HepG2 (cell line): ENCODE measurements around the gene TNFAIP8L3. TPM values are rescaled to one million over a fixed set of nuclear protein-coding genes. Genes with fewer than 3 reads are reported as not detected.

Source experiments
- ATAC-seq: fragments of 200-7000 bp; cut with Tn5 transposase; 3 replicates; pipeline ENCODE4 v1.9.1; 2020; ENCODE audit warnings: mild to moderate bottlenecking, moderate library complexity
- BruUV-seq: library from RNA; stranded (reverse); fragments of 400-500 nt; replicated peaks from 2 replicates; lab custom pipeline; 2021; lab: Mats Ljungman, UMichigan
- CTCF ChIA-PET: fragments of 300-600 bp; formaldehyde crosslinking; extraction: SDS; loops from one replicate; lab custom pipeline; 2021; ENCODE audit warnings: low total read pairs, inconsistent platforms, low intra/inter-chr PET ratio; lab: Yijun Ruan, JAX
- POLR2A ChIA-PET: fragments of 350-600 bp; sonication (Branson Sonifier 250); formaldehyde crosslinking; loops from one replicate; lab custom pipeline; 2020; ENCODE audit warnings: antibody characterized with exemption, inconsistent platforms; lab: Yijun Ruan, JAX
- DNase-seq: peaks from one replicate; pipeline ENCODE4 v3.0.0-alpha.2; 2015; ENCODE audit warnings: low spot score
- FAIRE-seq: peaks from 3 replicates; lab custom pipeline; 2011; peaks lifted over from hg19 to GRCh38; lab: Jason Lieb, UNC
- H2AFZ ChIP-seq: one replicate; pipeline ENCODE4 v1.6.1; 2011; ENCODE audit warnings: low read length, inconsistent platforms
- H3K27ac ChIP-seq: fragments of 300-600 bp; 3 replicates; pipeline ENCODE4 v1.8.0; 2011; ENCODE audit warnings: mixed run types, mild to moderate bottlenecking, mixed read lengths, low read length, inconsistent platforms; ENCODE audit not compliant: insufficient read depth; ENCODE audit errors: extremely low read length
- H3K27me3 ChIP-seq, 2 experiments: fragments of 200-600 bp in 1 of 2; 2 replicates in 1 of 2; 3 replicates in 1 of 2; pipeline versions ENCODE4 v1.6.0 to v1.8.0; 2011; ENCODE audit warnings: low read length in 2 of 2, mild to moderate bottlenecking in 2 of 2, moderate library complexity in 2 of 2, inconsistent platforms in 1 of 2; ENCODE audit not compliant: insufficient read depth in 2 of 2, control insufficient read depth in 1 of 2
- H3K36me3 ChIP-seq, 2 experiments: fragments of 200-600 bp in 1 of 2; replicated peaks in 1 of 2; 2 replicates in 1 of 2; 3 replicates in 1 of 2; pipeline versions ENCODE4 v1.5.1 to v1.8.0; 2011; ENCODE audit warnings: low read length in 2 of 2, inconsistent platforms in 1 of 2; ENCODE audit not compliant: insufficient read depth in 2 of 2, control insufficient read depth in 1 of 2
- H3K4me1 ChIP-seq: 2 replicates; pipeline ENCODE4 v1.5.1; 2012; ENCODE audit warnings: low read length, inconsistent platforms; ENCODE audit not compliant: insufficient read depth
- H3K4me2 ChIP-seq: 2 replicates; pipeline ENCODE4 v1.6.0; 2011; ENCODE audit warnings: low read depth, low read length, inconsistent platforms
- H3K4me3 ChIP-seq, 3 experiments: fragments of 200-600 bp in 1 of 3; sonication (generic), shearing (Covaris generic) in 1 of 3; replicated peaks in 1 of 3; 2 replicates each; pipeline ENCODE4 v1.5.1; 2011 to 2016; ENCODE audit warnings: low read length in 3 of 3, inconsistent platforms in 2 of 3, low read depth in 2 of 3, mild to moderate bottlenecking in 2 of 3, control low read depth in 1 of 3, mixed read lengths in 1 of 3; ENCODE audit not compliant: insufficient read depth in 1 of 3
- H3K79me2 ChIP-seq: one replicate; pipeline ENCODE4 v1.6.1; 2011; ENCODE audit warnings: low read length, inconsistent platforms; ENCODE audit not compliant: insufficient read depth
- H3K9ac ChIP-seq: 2 replicates; pipeline ENCODE4 v1.6.0; 2011; ENCODE audit warnings: mild to moderate bottlenecking, low read depth, low read length, inconsistent platforms; ENCODE audit not compliant: insufficient read depth
- H3K9me3 ChIP-seq: 2 replicates; pipeline ENCODE4 v1.5.1; 2012; ENCODE audit warnings: mild to moderate bottlenecking, low read length
- H4K20me1 ChIP-seq: 2 replicates; pipeline ENCODE4 v1.6.0; 2011; ENCODE audit warnings: inconsistent platforms, mild to moderate bottlenecking, low read length, moderate library complexity; ENCODE audit not compliant: insufficient read depth
- FOSL2 ChIP-seq: sonication (generic); formaldehyde crosslinking; IDR thresholded peaks from 2 replicates; pipeline ENCODE4 v1.4.0; 2020; ENCODE audit warnings: missing genetic modification reagents
- GZF1 ChIP-seq: sonication (generic); formaldehyde crosslinking; IDR thresholded peaks from 2 replicates; pipeline ENCODE4 v1.5.1; 2020; ENCODE audit warnings: mild to moderate bottlenecking, missing genetic modification reagents
- MIER2 ChIP-seq: IDR thresholded peaks from 2 replicates; pipeline ENCODE4 v1.6.1; 2016; ENCODE audit warnings: missing biosample characterization, missing genetic modification reagents
- NFE2L1 ChIP-seq: sonication (generic); formaldehyde crosslinking; IDR thresholded peaks from 2 replicates; pipeline ENCODE4 v1.4.0; 2020; ENCODE audit warnings: missing genetic modification reagents, mild to moderate bottlenecking, borderline replicate concordance
- PTBP1 ChIP-seq: fragments of 200-400 bp; formaldehyde crosslinking; IDR thresholded peaks from 2 replicates; pipeline ENCODE4 v1.6.1; 2018; ENCODE audit warnings: low read length, low read depth; ENCODE audit not compliant: poor library complexity, severe bottlenecking
- ZNF44 ChIP-seq: sonication (generic); formaldehyde crosslinking; IDR thresholded peaks from 2 replicates; pipeline ENCODE4 v1.5.1; 2020; ENCODE audit warnings: mild to moderate bottlenecking, missing genetic modification reagents
- ZNF530 ChIP-seq: sonication (generic); formaldehyde crosslinking; IDR thresholded peaks from 2 replicates; pipeline ENCODE4 v1.5.0; 2020; ENCODE audit warnings: low read depth, mild to moderate bottlenecking, missing genetic modification reagents
- ZNF619 ChIP-seq: sonication (generic); formaldehyde crosslinking; IDR thresholded peaks from 2 replicates; pipeline ENCODE4 v1.4.0; 2020; ENCODE audit warnings: mild to moderate bottlenecking, missing genetic modification reagents
- ZNF850 ChIP-seq: sonication (generic); formaldehyde crosslinking; conservative IDR thresholded peaks from 2 replicates; pipeline ENCODE4 v1.9.0; 2021; ENCODE audit warnings: mild to moderate bottlenecking, missing genetic modification reagents
- WGBS: methylation state at CpG from one replicate; pipeline ENCODE4 v1.1.6; 2017; ENCODE audit warnings: low lambda C conversion rate; 5-methylcytosine and 5-hydroxymethylcytosine counted together
- in situ Hi-C: cut with HindIII; loops from 2 replicates; pipeline ENCODE4 v1.10.0; 2017; ENCODE audit warnings: low pct_unique_long_range_greater_than_20kb; ENCODE audit not compliant: extremely low pct_ligation_motif_present
- intact Hi-C: fragments of 100-400 bp; cut with micrococcal nuclease; formaldehyde crosslinking; loops from one replicate; pipeline ENCODE4 v1.10.0; 2022; ENCODE audit not compliant: unreplicated experiment
- polyA plus RNA-seq, 8 experiments: library from polyadenylated mRNA; depleted of rRNA in 3 of 8; stranded (reverse) in 7 of 8; unstranded in 1 of 8; fragments of >200 nt; fragmentation: Illumina TruSeq in 4 of 8; extraction: Trizol in 4 of 8; gene quantifications; 2 replicates each; pipeline versions ENCODE4 v1.2.1 to v1.2.3, GENCODE V29; 2011 to 2016; ENCODE audit warnings: low read depth in 4 of 8, missing spikeins in 1 of 8, mixed read lengths in 1 of 8; ENCODE audit not compliant: insufficient read depth in 1 of 8
- total RNA-seq, 5 experiments: library from RNA; depleted of rRNA; stranded (reverse); fragments of >200 nt; fragmentation: Illumina TruSeq; extraction: Trizol; gene quantifications; 2 replicates each; pipeline ENCODE4 v1.2.3, GENCODE V29; 2016; ENCODE audit warnings: low read depth in 1 of 5
- TF ChIP-seq, protein P1 (sequence below): IDR thresholded peaks from 2 replicates; pipeline ENCODE4 v1.6.1; 2016; ENCODE audit warnings: mild to moderate bottlenecking
- TF ChIP-seq, protein P2 (sequence below): sonication (generic); formaldehyde crosslinking; IDR thresholded peaks from 2 replicates; pipeline ENCODE4 v1.4.0; 2020; ENCODE audit warnings: mild to moderate bottlenecking, missing genetic modification reagents
- TF ChIP-seq, protein P3 (sequence below): sonication (generic); formaldehyde crosslinking; IDR thresholded peaks from 2 replicates; pipeline ENCODE4 v1.4.0; 2020; ENCODE audit warnings: mild to moderate bottlenecking, missing genetic modification reagents

The TNFAIP8L3 gene
- total and polyA plus RNA-seq, 2 of the 13 experiments (the other 11 are each of a cell fraction or from before 2014, with no cell fraction given), result 0.15 to 4.0 TPM

DNA sequence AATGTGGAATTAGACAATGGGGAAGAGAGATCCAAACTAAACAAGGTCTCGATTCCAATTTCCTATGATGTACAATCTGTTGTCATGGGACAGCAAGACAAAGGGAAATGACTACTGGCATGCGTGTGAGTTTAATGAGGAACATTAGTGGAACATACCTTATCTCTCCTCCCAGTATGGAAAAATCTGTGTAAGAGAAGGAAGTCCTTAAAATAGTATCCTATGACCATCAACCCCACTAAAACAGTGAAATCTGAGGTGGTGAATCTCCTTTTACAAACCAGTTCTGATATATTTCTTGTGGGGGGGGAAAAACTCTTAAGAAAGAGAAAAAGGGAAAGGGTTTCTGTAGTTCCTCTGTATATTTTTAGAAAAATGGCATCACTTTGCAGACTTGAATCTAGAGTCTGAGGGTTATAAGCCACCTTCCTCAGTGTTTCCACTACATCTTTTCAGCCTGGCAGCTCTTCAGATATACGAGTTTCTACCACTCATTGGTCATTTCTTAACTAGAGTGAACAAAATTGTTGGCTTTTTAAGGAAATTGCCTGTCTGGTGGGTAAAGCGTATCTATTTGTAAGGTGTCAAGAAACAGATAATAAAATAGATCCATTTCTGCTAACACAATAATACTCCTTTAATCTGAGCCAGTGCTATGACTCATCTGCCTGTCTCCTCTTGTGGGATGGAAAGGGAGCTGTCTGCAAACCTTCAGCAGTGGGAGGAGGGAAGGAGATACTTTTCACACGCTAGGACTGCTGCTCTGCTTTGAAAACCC, 3.0 kb upstream of the TNFAIP8L3 start:
- in situ Hi-C loops (no loop called here), intact Hi-C loops (no loop called here)
- no peak overlapping the region for H2AFZ ChIP-seq
- H3K9me3 ChIP-seq, result no peaks in the 10 kb centered on the region
- TF ChIP-seq, protein P1, sequence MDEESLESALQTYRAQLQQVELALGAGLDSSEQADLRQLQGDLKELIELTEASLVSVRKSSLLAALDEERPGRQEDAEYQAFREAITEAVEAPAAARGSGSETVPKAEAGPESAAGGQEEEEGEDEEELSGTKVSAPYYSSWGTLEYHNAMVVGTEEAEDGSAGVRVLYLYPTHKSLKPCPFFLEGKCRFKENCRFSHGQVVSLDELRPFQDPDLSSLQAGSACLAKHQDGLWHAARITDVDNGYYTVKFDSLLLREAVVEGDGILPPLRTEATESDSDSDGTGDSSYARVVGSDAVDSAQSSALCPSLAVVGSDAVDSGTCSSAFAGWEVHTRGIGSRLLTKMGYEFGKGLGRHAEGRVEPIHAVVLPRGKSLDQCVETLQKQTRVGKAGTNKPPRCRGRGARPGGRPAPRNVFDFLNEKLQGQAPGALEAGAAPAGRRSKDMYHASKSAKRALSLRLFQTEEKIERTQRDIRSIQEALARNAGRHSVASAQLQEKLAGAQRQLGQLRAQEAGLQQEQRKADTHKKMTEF (CRISPR knock-in tag), result no peak
- peak; percentile 61 for TF ChIP-seq FOSL2 (CRISPR knock-in tag)
- TF ChIP-seq ZNF530 (CRISPR knock-in tag), result no peak
- TF ChIP-seq ZNF850, result no peak
- TF ChIP-seq PTBP1, result no peak
- FAIRE-seq (no peak), ATAC-seq (no peak), DNase-seq (peak; percentile 19)
- H3K27ac ChIP-seq, result no peak overlapping the region
- H3K4me2 ChIP-seq, result no peak overlapping the region
- WGBS, result 78% methylated on average over 5 of the region's 5 CpGs
- peaks cover 3% of the 10 kb centered on the region for H3K79me2 ChIP-seq
- H3K4me1 ChIP-seq, result peaks cover 36% of the 10 kb centered on the region
- no TSS peak for BruUV-seq
- H3K9ac ChIP-seq, result no peak overlapping the region
- peaks cover 7% of the 10 kb centered on the region for H4K20me1 ChIP-seq
- POLR2A ChIA-PET, result no interaction called here
- CTCF ChIA-PET, result no interaction called here
- H3K36me3 ChIP-seq, result no peaks in the 10 kb centered on the region
- no peak overlapping the region for H3K4me3 ChIP-seq
- H3K27me3 ChIP-seq, result no peaks in the 10 kb centered on the region

DNA sequence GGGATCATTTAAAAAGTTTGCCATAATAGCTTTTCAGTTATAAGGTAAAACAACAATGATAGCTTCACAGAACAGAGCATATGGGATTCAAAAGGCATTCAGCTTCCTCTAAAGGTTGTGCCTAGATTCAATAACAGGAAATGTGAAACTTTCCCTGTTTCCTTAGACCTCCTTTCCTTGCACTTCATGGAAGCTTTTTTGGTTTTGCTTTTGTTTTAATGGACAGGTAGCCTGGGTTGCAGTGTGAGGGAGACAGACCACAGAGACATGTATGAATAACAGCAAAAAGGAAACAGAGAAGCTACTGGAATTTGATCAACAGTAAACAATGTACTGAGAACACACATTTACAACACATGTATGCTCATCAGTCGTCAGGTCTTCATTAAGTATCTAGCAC, 2.3 kb upstream of the TNFAIP8L3 start:
- Histone ChIP-seq H3K9me3 (no peaks in the 10 kb centered on the region), H3K27me3 (no peaks in the 10 kb centered on the region), H3K4me3 (no peak overlapping the region), H4K20me1 (peaks cover 7% of the 10 kb centered on the region), H3K27ac (no peak overlapping the region), H3K4me1 (peaks cover 43% of the 10 kb centered on the region), H3K4me2 (no peak overlapping the region), H3K79me2 (peaks cover 3% of the 10 kb centered on the region), H2AFZ (no peak overlapping the region), H3K9ac (no peak overlapping the region), H3K36me3 (no peaks in the 10 kb centered on the region)
- in situ Hi-C loops (no loop called here), intact Hi-C loops (no loop called here)
- ChIA-PET POLR2A (no interaction called here), CTCF (no interaction called here)
- DNase-seq (no peak), ATAC-seq (no peak), FAIRE-seq (no peak)
- 95% methylated on average over 1 of the region's 1 CpG for WGBS
- no TSS peak for BruUV-seq
- no peak for TF ChIP-seq GZF1 (CRISPR knock-in tag)
- no peak for TF ChIP-seq ZNF619
- TF ChIP-seq MIER2 (CRISPR knock-in tag), result no peak
- TF ChIP-seq, protein P2, sequence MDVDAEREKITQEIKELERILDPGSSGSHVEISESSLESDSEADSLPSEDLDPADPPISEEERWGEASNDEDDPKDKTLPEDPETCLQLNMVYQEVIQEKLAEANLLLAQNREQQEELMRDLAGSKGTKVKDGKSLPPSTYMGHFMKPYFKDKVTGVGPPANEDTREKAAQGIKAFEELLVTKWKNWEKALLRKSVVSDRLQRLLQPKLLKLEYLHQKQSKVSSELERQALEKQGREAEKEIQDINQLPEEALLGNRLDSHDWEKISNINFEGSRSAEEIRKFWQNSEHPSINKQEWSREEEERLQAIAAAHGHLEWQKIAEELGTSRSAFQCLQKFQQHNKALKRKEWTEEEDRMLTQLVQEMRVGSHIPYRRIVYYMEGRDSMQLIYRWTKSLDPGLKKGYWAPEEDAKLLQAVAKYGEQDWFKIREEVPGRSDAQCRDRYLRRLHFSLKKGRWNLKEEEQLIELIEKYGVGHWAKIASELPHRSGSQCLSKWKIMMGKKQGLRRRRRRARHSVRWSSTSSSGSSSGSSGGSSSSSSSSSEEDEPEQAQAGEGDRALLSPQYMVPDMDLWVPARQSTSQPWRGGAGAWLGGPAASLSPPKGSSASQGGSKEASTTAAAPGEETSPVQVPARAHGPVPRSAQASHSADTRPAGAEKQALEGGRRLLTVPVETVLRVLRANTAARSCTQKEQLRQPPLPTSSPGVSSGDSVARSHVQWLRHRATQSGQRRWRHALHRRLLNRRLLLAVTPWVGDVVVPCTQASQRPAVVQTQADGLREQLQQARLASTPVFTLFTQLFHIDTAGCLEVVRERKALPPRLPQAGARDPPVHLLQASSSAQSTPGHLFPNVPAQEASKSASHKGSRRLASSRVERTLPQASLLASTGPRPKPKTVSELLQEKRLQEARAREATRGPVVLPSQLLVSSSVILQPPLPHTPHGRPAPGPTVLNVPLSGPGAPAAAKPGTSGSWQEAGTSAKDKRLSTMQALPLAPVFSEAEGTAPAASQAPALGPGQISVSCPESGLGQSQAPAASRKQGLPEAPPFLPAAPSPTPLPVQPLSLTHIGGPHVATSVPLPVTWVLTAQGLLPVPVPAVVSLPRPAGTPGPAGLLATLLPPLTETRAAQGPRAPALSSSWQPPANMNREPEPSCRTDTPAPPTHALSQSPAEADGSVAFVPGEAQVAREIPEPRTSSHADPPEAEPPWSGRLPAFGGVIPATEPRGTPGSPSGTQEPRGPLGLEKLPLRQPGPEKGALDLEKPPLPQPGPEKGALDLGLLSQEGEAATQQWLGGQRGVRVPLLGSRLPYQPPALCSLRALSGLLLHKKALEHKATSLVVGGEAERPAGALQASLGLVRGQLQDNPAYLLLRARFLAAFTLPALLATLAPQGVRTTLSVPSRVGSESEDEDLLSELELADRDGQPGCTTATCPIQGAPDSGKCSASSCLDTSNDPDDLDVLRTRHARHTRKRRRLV (CRISPR knock-in tag), result no peak
- no peak for TF ChIP-seq ZNF44 (CRISPR knock-in tag)
- no peak for TF ChIP-seq NFE2L1 (CRISPR knock-in tag)
- TF ChIP-seq, protein P3, sequence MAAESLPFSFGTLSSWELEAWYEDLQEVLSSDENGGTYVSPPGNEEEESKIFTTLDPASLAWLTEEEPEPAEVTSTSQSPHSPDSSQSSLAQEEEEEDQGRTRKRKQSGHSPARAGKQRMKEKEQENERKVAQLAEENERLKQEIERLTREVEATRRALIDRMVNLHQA, result no peak
